T-helper 2 cell treated with Interferon-gamma antibody and Interleukin-4, amounts not matched to agents 5 μg/mL and 100 μg/mL, for 36 hours (primary cell): ENCODE data around the gene INTS3.

ENCODE experiments used
- DNase-seq: peaks from one replicate; pipeline ENCODE4 v3.0.0; 2021; ENCODE audit warnings: low spot score
- H3K27ac Mint-ChIP-seq: one replicate; pipeline ENCODE4 v1.8.0; 2021; ENCODE audit warnings: mild to moderate bottlenecking, mixed read lengths
- H3K27me3 Mint-ChIP-seq: one replicate; pipeline ENCODE4 v1.8.0; 2021; ENCODE audit warnings: low read depth, mixed read lengths
- H3K36me3 Mint-ChIP-seq: one replicate; pipeline ENCODE4 v1.8.0; 2021; ENCODE audit warnings: low read depth, mixed read lengths
- H3K4me1 Mint-ChIP-seq: one replicate; pipeline ENCODE4 v1.8.0; 2021; ENCODE audit warnings: low read depth, mixed read lengths
- H3K4me3 Mint-ChIP-seq: one replicate; pipeline ENCODE4 v1.8.0; 2022; ENCODE audit warnings: mild to moderate bottlenecking, moderate library complexity, mixed read lengths
- H3K9me3 Mint-ChIP-seq: one replicate; pipeline ENCODE4 v1.8.0; 2021; ENCODE audit warnings: mixed read lengths

Gene INTS3

GRCh38 chr1:153816283-153816889 lies 88.5 kb downstream of the INTS3 start:
- no peaks in the 10 kb centered on the region for H3K9me3 Mint-ChIP-seq
- H3K27ac Mint-ChIP-seq = no peak overlapping the region
- no peaks in the 10 kb centered on the region for H3K27me3 Mint-ChIP-seq
- peaks cover 5% of the 10 kb centered on the region for H3K4me1 Mint-ChIP-seq
- no peak for DNase-seq
- H3K4me3 Mint-ChIP-seq = no peak overlapping the region
- peaks cover 51% of the 10 kb centered on the region for H3K36me3 Mint-ChIP-seq

GRCh38 chr1:153818876-153819275 lies 91.0 kb downstream of the INTS3 start:
- DNase-seq = no peak
- Mint-ChIP-seq H3K4me3 (no peak overlapping the region), H3K9me3 (no peaks in the 10 kb centered on the region), H3K27me3 (no peaks in the 10 kb centered on the region), H3K36me3 (peaks cover 40% of the 10 kb centered on the region), H3K27ac (no peak overlapping the region), H3K4me1 (peaks cover 5% of the 10 kb centered on the region)
